GM10248 (cell line): Measurements from ENCODE around the gene ST3GAL3.
A peak's percentile ranks its signal among the peaks of the same experiment; 100 is the strongest.

Source experiments
- CTCF ChIA-PET: fragments of 300-600 bp; sonication (Branson Sonifier 250); formaldehyde crosslinking; extraction: SDS; loops from one replicate; lab custom pipeline; 2021; ENCODE audit warnings: antibody characterized with exemption; lab: Yijun Ruan, JAX
- POLR2A ChIA-PET: fragments of 350-650 bp; sonication (Branson Sonifier 250); formaldehyde crosslinking; extraction: SDS; loops from one replicate; lab custom pipeline; 2020; ENCODE audit warnings: antibody characterized with exemption; lab: Yijun Ruan, JAX
- DNase-seq: peaks from one replicate; pipeline ENCODE4 v3.0.0; 2012; ENCODE audit errors: extremely low spot score
- CTCF ChIP-seq: IDR thresholded peaks from 2 replicates; pipeline ENCODE4 v1.5.1; 2012; ENCODE audit warnings: mild to moderate bottlenecking, low read depth; ENCODE audit errors: extremely low read depth, missing control alignments, control extremely low read depth

Gene ST3GAL3

GRCh38 chr1:43932786-43933385 lies 225.6 kb downstream of the ST3GAL3 start:
- ChIA-PET POLR2A (no interaction called here), CTCF (interaction anchor here (1.1 to 10.1 kb wide), 17 partner anchors 8 to 639 kb away, joined by 3 to 526 read pairs (median 26); partner anchors contain the start of genes DPH2 and IPO13)
- DNase-seq = no peak
- no peak for TF ChIP-seq CTCF

DNA sequence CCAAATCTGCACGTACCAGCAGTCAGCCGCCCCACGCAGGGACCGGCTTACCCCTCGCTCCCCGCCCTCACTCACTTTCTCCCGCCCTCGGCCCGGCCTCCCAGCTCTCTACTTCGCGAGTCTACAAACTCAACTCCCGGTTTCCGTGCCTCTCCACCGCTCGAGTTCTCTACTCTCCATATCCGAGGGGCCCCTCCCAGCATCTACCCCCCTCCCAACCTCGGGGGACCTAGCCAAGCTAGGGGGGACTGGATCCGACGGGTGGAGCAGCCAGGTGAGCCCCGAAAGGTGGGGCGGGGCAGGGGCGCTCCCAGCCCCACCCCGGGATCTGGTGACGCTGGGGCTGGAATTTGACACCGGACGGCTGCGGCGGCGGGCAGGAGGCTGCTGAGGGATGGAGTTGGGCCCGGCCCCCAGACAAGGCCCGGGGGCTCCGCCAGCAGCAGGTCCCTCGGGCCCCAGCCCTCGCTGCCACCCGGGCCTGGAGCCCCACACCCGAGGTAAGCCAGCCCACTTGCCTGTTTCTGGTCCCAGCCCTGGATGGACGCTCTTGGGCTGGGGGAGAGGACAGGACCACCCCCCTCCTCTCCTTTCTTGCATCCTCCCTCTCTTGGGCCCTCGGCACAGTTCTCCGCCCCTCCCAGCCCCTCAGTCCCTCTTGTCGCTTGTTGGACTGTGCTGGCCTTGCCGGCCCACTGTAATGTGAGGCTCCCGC lies 226.2 kb downstream of the ST3GAL3 start, which contains the start of gene ARTN:
Gene ARTN, plus strand, starts transcription at position 416 of the 715 bp plus-strand sequence. CDS start 1,856 bp downstream, outside the sequence.
- peak; percentile 36 for DNase-seq
- no peak for TF ChIP-seq CTCF
- CTCF ChIA-PET = interaction anchor here (0.8 to 10.1 kb wide), 63 partner anchors 9 to 727 kb away, joined by 3 to 526 read pairs (median 11); partner anchors contain the start of genes CCDC24, DPH2, IPO13 and KDM4A
- POLR2A ChIA-PET = interaction anchor here (2.0 kb wide), 1 partner anchor 170 kb away, joined by 7 read pairs; no protein-coding TSS in a partner anchor

- TF ChIP-seq CTCF = peak; percentile 92
- ChIA-PET CTCF (interaction anchor here (0.7 to 10.1 kb wide), 120 partner anchors 9 to 728 kb away, joined by 3 to 526 read pairs (median 6); partner anchors contain the start of genes ATP6V0B, CCDC24, DPH2 and HYI), POLR2A (interaction anchor here (0.7 to 2.0 kb wide), 4 partner anchors 169 to 284 kb away, joined by 3 to 7 read pairs (median 4); partner anchors contain the start of gene KDM4A)
- peak; percentile 90 for DNase-seq
Observed at GRCh38 chr1:43934101-43934985, 227.0 kb downstream of the ST3GAL3 start.

DNA sequence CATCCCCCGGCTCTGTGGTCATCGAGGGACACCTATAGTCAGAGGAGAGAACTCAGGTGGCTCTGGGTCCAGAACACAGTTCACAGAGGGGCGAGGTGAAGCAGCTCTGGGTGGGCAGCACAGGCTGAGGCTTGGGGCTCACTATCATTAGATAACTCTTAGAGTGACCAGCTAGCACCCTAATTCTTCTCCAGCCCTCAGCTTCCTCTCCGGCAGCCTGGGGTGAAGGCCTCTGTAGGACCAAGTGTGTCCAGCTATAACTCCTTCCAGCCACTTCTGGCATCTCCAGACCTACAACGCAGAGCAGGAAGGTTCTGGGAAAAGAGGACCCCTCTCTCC lies 227.6 kb downstream of the ST3GAL3 start:
- CTCF ChIA-PET = interaction anchor here (0.7 to 10.1 kb wide), 112 partner anchors 10 to 716 kb away, joined by 3 to 526 read pairs (median 6); partner anchors contain the start of genes ATP6V0B, CCDC24, DPH2 and HYI
- DNase-seq = no peak
- TF ChIP-seq CTCF = no peak
- POLR2A ChIA-PET = interaction anchor here (0.7 to 2.0 kb wide), 4 partner anchors 169 to 285 kb away, joined by 3 to 7 read pairs (median 4); partner anchors contain the start of gene KDM4A

- ChIA-PET POLR2A (interaction anchor here (2.0 kb wide), 1 partner anchor 172 kb away, joined by 7 read pairs; no protein-coding TSS in a partner anchor), CTCF (interaction anchor here (1.0 to 10.1 kb wide), 56 partner anchors 11 to 709 kb away, joined by 3 to 526 read pairs (median 11); partner anchors contain the start of genes DPH2, IPO13, KDM4A and PTPRF)
- no peak for TF ChIP-seq CTCF
- no peak for DNase-seq
Observed at GRCh38 chr1:43935711-43936427, 228.5 kb downstream of the ST3GAL3 start.
